GM21786 (cell line): ENCODE results near the gene PIK3IP1.
"Not testable (repeated sequence)": the region's sequence is repeated elsewhere in the genome, so short reads cannot be mapped to it uniquely, and the experiment has no call there.

Source experiments
- ATAC-seq: cut with Tn5 transposase; IDR thresholded peaks from one replicate; pipeline ENCODE4 v1.9.1; 2021; ENCODE audit not compliant: unreplicated experiment

Gene PIK3IP1

GRCh38 chr22:31253949-31254348, 38.3 kb downstream of the PIK3IP1 start:
- no peak for ATAC-seq

- no peak for ATAC-seq
These were observed 41.3 kb downstream of the PIK3IP1 start for GRCh38 chr22:31250740-31251600.

GRCh38 chr22:31248965-31249958, 43.0 kb downstream of the PIK3IP1 start:
- no peak for ATAC-seq

DNA sequence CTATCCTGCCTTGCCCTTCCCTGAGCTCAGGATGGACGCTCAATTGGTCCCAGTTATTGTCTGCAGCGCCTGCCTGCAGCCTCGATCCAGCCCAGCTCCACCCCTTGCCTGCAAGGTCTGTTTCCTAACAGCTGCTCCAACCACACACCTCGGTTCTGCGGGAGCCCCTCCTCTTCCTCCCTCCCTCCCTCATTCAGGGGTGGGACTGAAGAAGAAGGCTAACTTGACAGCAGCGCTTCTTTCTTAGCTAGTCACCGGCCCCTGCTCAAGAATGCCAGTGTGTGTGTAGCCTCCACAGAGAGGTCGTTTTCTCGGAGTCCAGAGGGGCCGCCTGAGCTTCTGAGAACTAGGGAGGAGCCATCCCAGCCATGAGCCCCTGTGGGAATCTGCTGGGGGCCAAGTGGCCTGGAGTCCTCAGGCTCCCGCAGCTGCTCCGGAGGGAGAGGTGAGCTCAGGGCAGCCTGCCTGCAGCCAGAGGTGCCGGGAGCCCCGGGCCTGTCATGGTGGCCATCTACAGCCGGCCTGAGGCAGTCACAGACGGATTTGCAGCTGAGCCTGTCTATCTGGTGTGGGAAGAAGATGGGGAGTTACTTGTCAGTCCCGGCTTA, 44.0 kb downstream of the PIK3IP1 start:
- no peak for ATAC-seq

DNA sequence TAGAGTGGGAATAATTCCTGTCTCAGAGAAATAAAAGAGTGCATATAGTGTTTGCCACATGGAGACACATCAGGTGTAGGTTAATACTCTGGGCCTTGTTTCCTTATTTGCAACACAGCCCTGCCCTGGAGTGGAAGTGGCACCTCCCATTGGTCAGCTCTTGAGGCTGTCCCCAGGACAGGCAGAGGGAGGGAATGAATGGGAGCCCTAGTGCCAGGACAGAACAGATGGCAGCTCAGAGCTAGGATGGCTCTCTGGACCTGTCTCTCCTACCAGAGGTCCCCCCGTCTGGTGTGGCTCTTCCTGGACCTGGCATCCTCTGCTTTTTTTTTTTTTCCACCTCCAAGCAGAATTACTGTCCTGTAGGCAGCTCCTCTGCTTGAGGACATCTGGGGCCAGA, 44.6 kb downstream of the PIK3IP1 start:
- no peak for ATAC-seq

- ATAC-seq = no peak
These were observed 45.6 kb downstream of the PIK3IP1 start for GRCh38 chr22:31246687-31247086.

DNA sequence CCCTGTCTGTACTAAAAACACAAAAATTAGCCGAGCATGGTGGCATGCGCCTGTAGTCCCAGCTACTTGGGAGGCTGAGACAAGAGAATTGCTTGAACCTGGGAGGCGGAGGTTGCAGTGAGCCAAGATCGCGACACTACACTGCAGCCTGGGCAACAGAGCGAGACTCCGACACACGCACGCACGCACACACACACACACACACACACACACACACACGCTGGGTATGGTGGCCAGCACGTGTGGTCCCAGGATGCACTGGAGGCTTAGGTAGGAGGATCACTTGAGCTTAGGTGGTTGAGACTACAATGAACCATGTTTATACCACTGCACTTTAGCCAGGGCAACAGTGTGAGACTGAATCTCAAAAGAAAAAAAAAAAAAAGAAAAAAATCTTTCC, 46.3 kb downstream of the PIK3IP1 start:
- not testable (repeated sequence) for ATAC-seq

- ATAC-seq = no peak
These were observed 47.3 kb downstream of the PIK3IP1 start for GRCh38 chr22:31244943-31245451.

DNA sequence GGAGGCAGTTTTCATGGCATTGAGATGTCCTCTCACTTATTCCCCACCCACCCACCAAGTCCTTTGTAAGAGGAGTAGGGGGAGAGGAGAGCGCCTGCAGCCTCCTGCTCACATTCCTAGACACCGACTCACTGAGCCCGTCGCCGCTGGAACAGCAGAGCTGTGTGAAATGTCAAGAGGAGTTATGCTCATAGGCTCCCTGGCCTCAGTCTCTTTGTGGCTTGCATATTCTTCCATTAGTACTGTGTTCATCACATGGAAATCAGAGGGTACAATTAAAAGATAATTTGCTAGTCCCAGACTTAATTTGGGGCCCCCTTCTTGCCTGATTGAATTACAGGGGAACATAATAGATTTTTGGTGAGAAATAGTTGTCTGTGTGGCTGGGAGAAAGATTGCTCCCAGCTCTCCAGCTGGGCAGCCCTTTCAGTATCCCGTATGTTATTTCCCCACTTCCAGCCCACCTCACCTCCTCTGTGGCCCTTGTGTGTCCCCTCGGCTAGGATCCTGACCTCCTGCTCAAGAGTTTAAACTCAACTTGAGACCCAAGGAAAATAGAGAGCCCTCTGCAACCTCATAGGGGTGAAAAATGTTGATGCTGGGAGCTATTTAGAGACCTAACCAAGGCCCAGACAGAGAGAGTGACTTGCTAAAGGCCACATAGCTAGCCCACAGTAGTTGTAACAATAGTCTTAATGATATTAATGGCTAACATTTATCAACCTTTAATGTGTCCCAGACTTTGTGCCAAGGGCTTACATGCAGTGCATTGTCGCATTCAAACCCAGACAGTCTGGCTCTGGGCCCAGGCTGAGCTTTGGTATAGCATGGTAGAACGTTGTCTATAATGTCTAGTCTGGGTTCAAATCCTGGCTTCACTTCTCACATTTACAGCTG, 48.0 kb downstream of the PIK3IP1 start:
- ATAC-seq = no peak

DNA sequence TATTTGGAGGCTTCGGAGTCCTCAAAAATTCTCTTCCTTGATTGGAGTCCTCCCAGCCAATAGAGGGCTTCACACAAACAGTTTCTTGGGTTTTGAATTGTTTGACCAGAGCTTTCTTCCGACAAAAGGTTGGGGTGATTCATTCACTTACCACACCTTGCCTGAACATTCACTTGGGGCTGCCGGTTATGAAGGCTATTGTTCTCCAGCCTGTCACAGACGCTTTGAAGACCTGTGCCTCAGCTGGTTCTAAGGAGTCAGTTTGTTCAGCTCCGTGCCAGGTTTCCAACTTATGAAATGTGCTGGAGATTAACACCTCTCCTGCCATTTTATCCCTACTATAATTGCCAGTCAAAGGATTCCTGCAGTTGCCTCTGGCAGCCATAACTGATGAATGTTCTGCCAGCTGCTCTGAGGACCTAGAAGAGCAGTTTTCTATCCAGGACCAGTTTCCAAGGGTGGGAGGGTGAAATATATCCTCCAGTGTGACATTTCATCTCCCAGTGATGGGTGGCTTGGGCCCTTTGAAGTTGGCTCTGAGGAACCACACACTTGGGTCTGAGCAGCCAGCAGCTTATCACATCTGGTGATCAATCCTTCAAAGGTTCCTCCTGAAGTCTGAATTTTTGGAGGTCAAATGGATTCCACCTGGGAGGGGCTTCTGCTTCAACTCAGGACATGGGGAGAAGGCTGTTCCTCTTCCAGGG, 48.8 kb downstream of the PIK3IP1 start:
- ATAC-seq = no peak

DNA sequence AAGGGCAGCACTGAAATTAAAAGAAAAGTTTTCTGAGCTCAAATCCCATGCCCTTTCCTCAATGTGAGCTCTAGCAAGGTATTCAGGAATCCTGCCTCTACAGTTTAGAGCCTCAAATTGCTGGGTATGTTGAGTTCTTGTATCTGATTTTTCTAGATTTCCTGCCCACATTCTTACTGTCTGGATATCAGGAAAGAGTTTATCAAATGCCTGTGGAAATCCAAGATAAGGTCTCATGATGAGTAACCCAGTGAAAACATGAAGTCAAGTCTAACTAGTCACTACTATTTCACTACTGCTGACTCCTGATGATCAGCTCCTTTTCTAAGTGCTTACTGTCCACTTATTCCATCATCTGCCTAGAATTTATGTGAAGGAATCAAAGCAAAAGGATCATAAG, 50.4 kb downstream of the PIK3IP1 start:
- no peak for ATAC-seq

- ATAC-seq = no peak
These were observed 51.1 kb downstream of the PIK3IP1 start for GRCh38 chr22:31241200-31241599.

DNA sequence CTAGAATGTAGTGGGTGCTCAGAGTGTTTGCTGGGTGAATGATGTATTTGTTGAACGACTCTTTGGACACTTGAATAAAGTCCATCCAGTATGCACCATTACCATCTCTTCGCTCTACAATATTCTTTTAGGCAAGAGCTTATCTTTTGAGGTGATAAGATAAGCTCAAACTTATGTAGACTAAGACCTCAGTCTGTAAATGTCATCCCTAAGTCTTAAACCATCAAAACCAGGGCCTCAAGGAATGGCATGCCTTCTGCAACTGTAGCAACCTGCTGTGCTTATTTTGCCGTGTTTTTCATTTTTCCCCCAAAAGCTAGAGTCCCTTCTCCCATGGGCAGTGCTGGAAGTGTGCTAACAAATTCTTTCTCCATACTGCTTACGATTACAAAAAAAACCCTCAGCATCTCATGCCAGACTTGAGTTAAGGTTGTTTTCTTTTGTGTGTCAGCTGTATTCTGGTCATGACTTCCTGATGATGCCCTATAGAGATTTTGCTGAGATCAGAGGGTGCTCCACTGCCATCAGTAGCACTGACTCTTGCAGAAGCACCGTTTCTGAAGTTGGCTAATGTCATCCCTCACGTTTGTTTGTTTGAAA, 52.4 kb downstream of the PIK3IP1 start:
- ATAC-seq = no peak

DNA sequence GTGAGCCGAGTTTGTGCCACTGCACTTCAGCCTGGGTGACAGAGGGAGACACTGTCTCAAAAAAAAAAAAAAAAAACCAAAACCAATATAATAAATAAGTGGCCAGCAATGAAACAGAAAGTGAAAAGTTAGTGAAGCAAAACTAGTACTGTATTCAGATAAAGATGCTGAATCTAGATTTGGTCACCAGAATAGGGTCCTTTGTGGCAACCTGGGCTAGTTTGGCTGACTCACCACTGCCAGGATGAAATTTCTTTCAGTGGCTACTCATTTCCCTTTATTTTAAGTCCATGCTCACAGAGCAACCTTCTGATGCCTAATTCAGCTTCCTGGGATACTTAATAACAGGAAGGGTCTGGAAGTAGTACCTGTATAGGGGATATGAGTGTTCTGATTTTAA, 54.2 kb downstream of the PIK3IP1 start:
- ATAC-seq = no peak

GRCh38 chr22:31236044-31236443, 56.2 kb downstream of the PIK3IP1 start:
- not testable (repeated sequence) for ATAC-seq

DNA sequence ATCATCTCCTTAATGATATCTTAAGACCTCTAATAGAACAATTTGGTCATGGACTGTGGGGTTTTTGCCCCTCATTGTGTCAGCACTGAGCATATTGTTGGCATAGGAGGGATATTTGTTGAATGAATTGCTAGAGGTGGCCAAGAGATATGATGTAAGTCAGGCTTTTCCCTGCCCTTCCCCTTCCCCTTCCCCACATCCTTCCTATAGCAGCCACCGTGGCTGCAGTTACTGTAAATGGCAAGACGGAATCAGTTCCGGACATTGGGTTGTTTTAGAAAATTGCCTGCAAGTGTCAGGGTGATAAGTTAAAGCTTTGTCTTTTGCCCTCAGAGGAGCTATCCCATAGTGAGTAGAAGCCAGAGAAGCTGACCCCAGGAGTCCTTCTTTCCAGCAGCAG, 57.2 kb downstream of the PIK3IP1 start:
- ATAC-seq = no peak

DNA sequence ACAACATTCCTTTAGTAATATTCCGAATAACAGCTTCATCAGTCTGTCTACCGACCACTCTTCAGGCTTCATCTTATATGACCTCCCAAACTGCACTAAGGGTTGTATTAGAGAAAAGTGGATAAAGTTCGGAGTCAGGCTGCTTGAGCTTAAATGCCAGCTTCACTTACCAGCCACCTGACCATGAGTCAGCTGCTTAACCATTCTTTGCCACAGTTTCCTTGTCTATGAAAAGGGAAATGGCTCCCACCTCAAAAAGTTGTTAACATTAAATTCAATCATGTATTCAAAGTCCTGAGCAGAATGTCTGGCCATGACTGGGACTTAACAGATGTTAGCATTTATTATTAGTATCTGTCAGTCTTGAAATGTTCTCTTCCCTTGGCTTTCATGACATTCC, 59.3 kb downstream of the PIK3IP1 start:
- no peak for ATAC-seq
